Panc1 (cell line): ENCODE measurements around the gene ADRM1. TPM values are rescaled to one million over a fixed set of nuclear protein-coding genes. Genes with fewer than 3 reads are reported as not detected.

Experiments used
- ATAC-seq: fragments of 200-7000 bp; cut with Tn5 transposase; 2 replicates; pipeline ENCODE4 v1.9.1; 2020; ENCODE audit warnings: mild to moderate bottlenecking, moderate library complexity
- BruUV-seq: library from RNA; stranded (reverse); fragments of 400-500 nt; replicated peaks from 2 replicates; lab custom pipeline; 2021; lab: Mats Ljungman, UMichigan
- CTCF ChIA-PET: fragments of 300-600 bp; sonication (Branson Sonifier 250); formaldehyde crosslinking; loops from one replicate; lab custom pipeline; 2022; ENCODE audit warnings: antibody characterized with exemption; lab: Charles Lee
- POLR2A ChIA-PET: fragments of 300-600 bp; sonication (Branson Sonifier 250); formaldehyde crosslinking; loops from one replicate; lab custom pipeline; 2022; ENCODE audit warnings: antibody characterized with exemption; lab: Charles Lee
- DNase-seq: peaks from one replicate; pipeline ENCODE4 v3.0.0-alpha.2; 2010; ENCODE audit warnings: low read depth, low spot score
- H3K27ac ChIP-seq: 2 replicates; pipeline ENCODE4 v1.5.1; 2011; ENCODE audit warnings: mild to moderate bottlenecking, low read length, inconsistent platforms
- H3K27me3 ChIP-seq: fragments of 200-500 bp; sonication (Bioruptor generic); 2 replicates; pipeline ENCODE4 v1.6.0; 2014; ENCODE audit warnings: low read length, inconsistent platforms; ENCODE audit not compliant: control insufficient read depth, insufficient read depth
- H3K36me3 ChIP-seq: fragments of 200-500 bp; sonication (Bioruptor generic); 2 replicates; pipeline ENCODE4 v1.5.1; 2014; ENCODE audit warnings: inconsistent platforms, mild to moderate bottlenecking, low read length, moderate library complexity; ENCODE audit not compliant: control insufficient read depth, insufficient read depth
- H3K4me1 ChIP-seq: 2 replicates; pipeline ENCODE4 v1.5.1; 2011; ENCODE audit warnings: inconsistent platforms, mild to moderate bottlenecking, low read length, moderate library complexity; ENCODE audit not compliant: control insufficient read depth, insufficient read depth
- H3K4me3 ChIP-seq, 2 experiments: 2 replicates each; pipeline ENCODE4 v1.5.1; 2011 to 2012; ENCODE audit warnings: low read depth in 2 of 2, low read length in 2 of 2, mild to moderate bottlenecking in 2 of 2, inconsistent platforms in 1 of 2, moderate library complexity in 1 of 2
- H3K9me3 ChIP-seq: fragments of 200-500 bp; sonication (Bioruptor generic); 2 replicates; pipeline ENCODE4 v1.5.1; 2014; ENCODE audit warnings: low read depth, mild to moderate bottlenecking, inconsistent platforms, low read length, moderate library complexity; ENCODE audit not compliant: control insufficient read depth, insufficient read depth
- CTCF ChIP-seq: fragments of 450-650 bp; IDR thresholded peaks from 2 replicates; pipeline ENCODE4 v1.5.1; 2017; ENCODE audit warnings: mild to moderate bottlenecking
- POLR2AphosphoS5 ChIP-seq: IDR thresholded peaks from 2 replicates; pipeline ENCODE4 v1.6.1; 2012; ENCODE audit warnings: mild to moderate bottlenecking, low read depth, low read length, moderate library complexity
- SIN3A ChIP-seq: IDR thresholded peaks from 2 replicates; pipeline ENCODE4 v1.6.1; 2012; ENCODE audit warnings: low read depth, mild to moderate bottlenecking, low read length, moderate library complexity, borderline replicate concordance; ENCODE audit not compliant: insufficient read depth
- TCF7L2 ChIP-seq: IDR thresholded peaks from 2 replicates; pipeline ENCODE4 v1.6.1; 2011; ENCODE audit warnings: mild to moderate bottlenecking, low read depth, low read length, inconsistent platforms
- in situ Hi-C: cut with HindIII; loops from 2 replicates; pipeline ENCODE4 v1.10.0; 2016; ENCODE audit warnings: low sequenced_read_pairs, low pct_unique_long_range_greater_than_20kb
- intact Hi-C: fragments of 100-400 bp; cut with micrococcal nuclease; formaldehyde crosslinking; loops from one replicate; pipeline ENCODE4 v1.10.0; 2022; ENCODE audit not compliant: unreplicated experiment
- total RNA-seq: library from RNA; stranded (reverse); gene quantifications from one replicate; pipeline ENCODE4 v1.2.1, GENCODE V29; 2021; ENCODE audit not compliant: unreplicated experiment
- TF ChIP-seq, protein P1 (sequence below), 2 experiments: IDR thresholded peaks; 2 replicates each; pipeline ENCODE4 v1.6.1; 2011 to 2012; ENCODE audit warnings: low read depth in 2 of 2, control low read depth in 1 of 2, low read length in 1 of 2, mild to moderate bottlenecking in 1 of 2, moderate library complexity in 1 of 2; ENCODE audit not compliant: insufficient read depth in 1 of 2

Gene ADRM1
- total RNA-seq, 1 experiment from 2014 or later = 194 TPM

- ChIA-PET CTCF (no interaction called here), POLR2A (no interaction called here)
- no peaks in the 10 kb centered on the region for H3K27me3 ChIP-seq
- H3K4me1 ChIP-seq = no peaks in the 10 kb centered on the region
- ATAC-seq (no peak), DNase-seq (no peak)
- in situ Hi-C loops (no loop called here), intact Hi-C loops (no loop called here)
- H3K27ac ChIP-seq = no peak overlapping the region
- H3K9me3 ChIP-seq = no peaks in the 10 kb centered on the region
- H3K36me3 ChIP-seq = peaks cover 3% of the 10 kb centered on the region; the same call in 1 of the 2 replicates
- BruUV-seq = no TSS peak
- H3K4me3 ChIP-seq = no peak overlapping the region
- TF ChIP-seq SIN3A (no peak), CTCF (no peak), TCF7L2 (no peak), POLR2AphosphoS5 (no peak)
- TF ChIP-seq, protein P1, sequence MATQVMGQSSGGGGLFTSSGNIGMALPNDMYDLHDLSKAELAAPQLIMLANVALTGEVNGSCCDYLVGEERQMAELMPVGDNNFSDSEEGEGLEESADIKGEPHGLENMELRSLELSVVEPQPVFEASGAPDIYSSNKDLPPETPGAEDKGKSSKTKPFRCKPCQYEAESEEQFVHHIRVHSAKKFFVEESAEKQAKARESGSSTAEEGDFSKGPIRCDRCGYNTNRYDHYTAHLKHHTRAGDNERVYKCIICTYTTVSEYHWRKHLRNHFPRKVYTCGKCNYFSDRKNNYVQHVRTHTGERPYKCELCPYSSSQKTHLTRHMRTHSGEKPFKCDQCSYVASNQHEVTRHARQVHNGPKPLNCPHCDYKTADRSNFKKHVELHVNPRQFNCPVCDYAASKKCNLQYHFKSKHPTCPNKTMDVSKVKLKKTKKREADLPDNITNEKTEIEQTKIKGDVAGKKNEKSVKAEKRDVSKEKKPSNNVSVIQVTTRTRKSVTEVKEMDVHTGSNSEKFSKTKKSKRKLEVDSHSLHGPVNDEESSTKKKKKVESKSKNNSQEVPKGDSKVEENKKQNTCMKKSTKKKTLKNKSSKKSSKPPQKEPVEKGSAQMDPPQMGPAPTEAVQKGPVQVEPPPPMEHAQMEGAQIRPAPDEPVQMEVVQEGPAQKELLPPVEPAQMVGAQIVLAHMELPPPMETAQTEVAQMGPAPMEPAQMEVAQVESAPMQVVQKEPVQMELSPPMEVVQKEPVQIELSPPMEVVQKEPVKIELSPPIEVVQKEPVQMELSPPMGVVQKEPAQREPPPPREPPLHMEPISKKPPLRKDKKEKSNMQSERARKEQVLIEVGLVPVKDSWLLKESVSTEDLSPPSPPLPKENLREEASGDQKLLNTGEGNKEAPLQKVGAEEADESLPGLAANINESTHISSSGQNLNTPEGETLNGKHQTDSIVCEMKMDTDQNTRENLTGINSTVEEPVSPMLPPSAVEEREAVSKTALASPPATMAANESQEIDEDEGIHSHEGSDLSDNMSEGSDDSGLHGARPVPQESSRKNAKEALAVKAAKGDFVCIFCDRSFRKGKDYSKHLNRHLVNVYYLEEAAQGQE (IDR thresholded peaks at IDR 0.05; ENCODE audit: insufficient read depth in 1 of 2, low read depth in 2 of 2, low read length in 1 of 2) = no peak
Observed at GRCh38 chr20:62293111-62293784, 9.5 kb upstream of the ADRM1 start.

DNA sequence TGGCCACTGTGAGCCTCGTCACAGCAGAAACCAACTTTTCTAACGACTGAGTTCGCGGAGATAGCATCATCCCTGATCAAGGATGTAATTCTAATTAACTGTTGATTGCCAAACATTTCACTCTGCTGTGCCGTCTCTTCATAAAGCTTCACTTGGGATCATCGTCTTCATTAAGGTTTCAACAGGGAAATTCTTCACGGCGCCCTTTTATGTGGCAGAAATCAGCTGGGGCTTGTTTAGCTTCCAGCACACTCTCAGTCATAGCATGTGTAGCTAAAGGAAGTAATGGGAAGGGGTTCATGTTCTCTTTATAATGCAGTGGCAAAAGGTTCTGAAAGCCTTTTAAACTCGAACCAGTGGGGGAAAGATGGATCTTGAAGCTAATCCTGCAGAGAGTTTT is 8.9 kb upstream of the ADRM1 start:
- Histone ChIP-seq H3K4me3 (no peak overlapping the region), H3K9me3 (no peaks in the 10 kb centered on the region), H3K4me1 (no peaks in the 10 kb centered on the region), H3K36me3 (peaks cover 3% of the 10 kb centered on the region; the same call in 1 of the 2 replicates), H3K27me3 (no peaks in the 10 kb centered on the region), H3K27ac (no peak overlapping the region)
- CTCF ChIA-PET = interaction anchor here (0.6 kb wide), 1 partner anchor 8 kb away, joined by 3 read pairs; no protein-coding TSS in a partner anchor
- no peak for DNase-seq
- no TSS peak for BruUV-seq
- no peak for ATAC-seq
- in situ Hi-C loops (no loop called here), intact Hi-C loops (no loop called here)
- TF ChIP-seq CTCF (no peak), POLR2AphosphoS5 (no peak), TCF7L2 (no peak), SIN3A (no peak)
- TF ChIP-seq, protein P1 (IDR thresholded peaks at IDR 0.05; ENCODE audit: insufficient read depth in 1 of 2, low read depth in 2 of 2, low read length in 1 of 2) = no peak
- POLR2A ChIA-PET = no interaction called here
